ENCODE results near the gene EFHC2. TPM values are rescaled to one million over a fixed set of nuclear protein-coding genes. Genes with fewer than 3 reads are reported as not detected.

EFHC2 gene
- polyA plus RNA-seq, 1 of the 3 experiments (the other 2 are of a cell fraction): 0.03 TPM

GRCh38 chrX:44303119-44303518 lies 40.4 kb downstream of the EFHC2 start:
- Histone ChIP-seq H3K27me3 (ENCODE audit: insufficient read depth) (no peaks in the 10 kb centered on the region), H3K27ac (ENCODE audit: low read depth in 2 of 2, low read length in 1 of 2) (no peak overlapping the region), H4K20me1 (ENCODE audit: insufficient read depth) (no peaks in the 10 kb centered on the region), H3K4me1 (ENCODE audit: control insufficient read depth in 1 of 2, insufficient read depth in 2 of 2, low read depth in 1 of 2, low read length in 1 of 2) (no peaks in the 10 kb centered on the region), H3K9me2 (no peaks in the 10 kb centered on the region), H2AFZ (ENCODE audit: low read depth) (no peak overlapping the region), H3F3A (replicated peaks; ENCODE audit: insufficient read depth) (no peaks in the 10 kb centered on the region), H3K4me2 (no peak overlapping the region), H3K36me3 (replicated peaks in 1 of 2; ENCODE audit: control insufficient read depth in 1 of 2, insufficient read depth in 2 of 2, low read length in 1 of 2) (no peaks in the 10 kb centered on the region), H3K79me2 (ENCODE audit: insufficient read depth) (no peaks in the 10 kb centered on the region), H3K9me3 (no peaks in the 10 kb centered on the region), H3K9ac (no peak overlapping the region), H3K4me3 (ENCODE audit: low read depth in 2 of 2, low read length in 1 of 2) (no peak overlapping the region)
- DNase-seq: no peak
- no peak for TF ChIP-seq TCF12 (IDR thresholded peaks at IDR 0.05)
- no peak for TF ChIP-seq FOSL2 (IDR thresholded peaks at IDR 0.05; ENCODE audit: borderline replicate concordance, low read depth)
- TF ChIP-seq NRF1 (IDR thresholded peaks at IDR 0.05; ENCODE audit: low read depth, low read length): no peak
- TF ChIP-seq RCOR1 (IDR thresholded peaks at IDR 0.05; ENCODE audit: low read length): no peak
- TF ChIP-seq POLR2AphosphoS5 (IDR thresholded peaks at IDR 0.05; ENCODE audit: low read depth, low read length): no peak
- TF ChIP-seq USF1 (IDR thresholded peaks at IDR 0.05; ENCODE audit: borderline replicate concordance, low read depth): no peak
- TF ChIP-seq GATA2 (CRISPR knock-in tag; IDR thresholded peaks at IDR 0.05): no peak
- no peak for TF ChIP-seq RXRA (IDR thresholded peaks at IDR 0.05; ENCODE audit: borderline replicate concordance, low read depth)
- WGBS (ENCODE audit: low lambda C conversion rate): 41% methylated on average over 2 of the region's 2 CpGs
- ChIA-PET CTCF (interaction anchor here (0.9 to 1.4 kb wide), 2 partner anchors 11 to 24 kb away, joined by 3 read pairs; no protein-coding TSS in a partner anchor), POLR2A (no interaction called here)

GRCh38 chrX:44299177-44299576 lies 44.3 kb downstream of the EFHC2 start:
- no peak overlapping the region for H3K27ac ChIP-seq (ENCODE audit: low read depth in 2 of 2, low read length in 1 of 2)
- H3K4me3 ChIP-seq (ENCODE audit: low read depth in 2 of 2, low read length in 1 of 2): no peak overlapping the region
- H3K9me2 ChIP-seq: no peaks in the 10 kb centered on the region
- no peak overlapping the region for H2AFZ ChIP-seq (ENCODE audit: low read depth)
- no peaks in the 10 kb centered on the region for H3K27me3 ChIP-seq (ENCODE audit: insufficient read depth)
- no peak overlapping the region for H3K9ac ChIP-seq
- no peaks in the 10 kb centered on the region for H3F3A ChIP-seq (replicated peaks; ENCODE audit: insufficient read depth)
- no peaks in the 10 kb centered on the region for H3K79me2 ChIP-seq (ENCODE audit: insufficient read depth)
- DNase-seq: no peak
- no peaks in the 10 kb centered on the region for H3K36me3 ChIP-seq (replicated peaks in 1 of 2; ENCODE audit: control insufficient read depth in 1 of 2, insufficient read depth in 2 of 2, low read length in 1 of 2)
- H3K4me2 ChIP-seq: no peak overlapping the region
- H3K4me1 ChIP-seq (ENCODE audit: control insufficient read depth in 1 of 2, insufficient read depth in 2 of 2, low read depth in 1 of 2, low read length in 1 of 2): no peaks in the 10 kb centered on the region
- CTCF ChIA-PET: no interaction called here
- WGBS (ENCODE audit: low lambda C conversion rate): 31% methylated on average over 4 of the region's 4 CpGs
- POLR2A ChIA-PET: no interaction called here
- no peaks in the 10 kb centered on the region for H3K9me3 ChIP-seq
- H4K20me1 ChIP-seq (ENCODE audit: insufficient read depth): no peaks in the 10 kb centered on the region
- TF ChIP-seq NFIC (IDR thresholded peaks at IDR 0.05; ENCODE audit: borderline replicate concordance) (no peak), TCF12 (IDR thresholded peaks at IDR 0.05) (no peak), SIN3A (IDR thresholded peaks at IDR 0.05; ENCODE audit: borderline replicate concordance, low read depth, low read length) (no peak), GATA2 (CRISPR knock-in tag; IDR thresholded peaks at IDR 0.05) (no peak)

- ChIA-PET POLR2A (no interaction called here), CTCF (no interaction called here)
- H3K9me3 ChIP-seq: no peaks in the 10 kb centered on the region; the same call in 1 of the 2 replicates
- no peaks in the 10 kb centered on the region for H3K9me2 ChIP-seq
- H4K20me1 ChIP-seq (ENCODE audit: insufficient read depth): no peaks in the 10 kb centered on the region
- DNase-seq: no peak
- no peak overlapping the region for H3K4me3 ChIP-seq (ENCODE audit: low read depth in 2 of 2, low read length in 1 of 2)
- H3K27me3 ChIP-seq (ENCODE audit: insufficient read depth): no peaks in the 10 kb centered on the region
- H3K36me3 ChIP-seq (replicated peaks in 1 of 2; ENCODE audit: control insufficient read depth in 1 of 2, insufficient read depth in 2 of 2, low read length in 1 of 2): no peaks in the 10 kb centered on the region
- H3K4me1 ChIP-seq (ENCODE audit: control insufficient read depth in 1 of 2, insufficient read depth in 2 of 2, low read depth in 1 of 2, low read length in 1 of 2): no peaks in the 10 kb centered on the region
- H3K4me2 ChIP-seq: no peak overlapping the region
- H3K79me2 ChIP-seq (ENCODE audit: insufficient read depth): no peaks in the 10 kb centered on the region
- H3F3A ChIP-seq (replicated peaks; ENCODE audit: insufficient read depth): no peaks in the 10 kb centered on the region
- H3K9ac ChIP-seq: no peak overlapping the region
- 30% methylated on average over 2 of the region's 2 CpGs for WGBS (ENCODE audit: low lambda C conversion rate)
- no peak overlapping the region for H2AFZ ChIP-seq (ENCODE audit: low read depth)
- H3K27ac ChIP-seq (ENCODE audit: low read depth in 2 of 2, low read length in 1 of 2): no peak overlapping the region
- TF ChIP-seq GATA2 (CRISPR knock-in tag; IDR thresholded peaks at IDR 0.05): no peak
- TF ChIP-seq REST (IDR thresholded peaks at IDR 0.05; ENCODE audit: low read depth, low read length): no peak
- no peak for TF ChIP-seq RXRA (IDR thresholded peaks at IDR 0.05; ENCODE audit: borderline replicate concordance, low read depth)
- TF ChIP-seq MEF2A (IDR thresholded peaks at IDR 0.05; ENCODE audit: borderline replicate concordance, low read depth): no peak
- TF ChIP-seq MXI1 (IDR thresholded peaks at IDR 0.05; ENCODE audit: low read depth, low read length): no peak
- TF ChIP-seq CTCF (IDR thresholded peaks at IDR 0.05): no peak
- TF ChIP-seq YY1 (IDR thresholded peaks at IDR 0.05; ENCODE audit: low read depth): no peak
Observed at GRCh38 chrX:44291468-44292092, 51.9 kb downstream of the EFHC2 start.

All from SK-N-SH (cell line).